Measurements from ENCODE around the gene SHOX.

DNA sequence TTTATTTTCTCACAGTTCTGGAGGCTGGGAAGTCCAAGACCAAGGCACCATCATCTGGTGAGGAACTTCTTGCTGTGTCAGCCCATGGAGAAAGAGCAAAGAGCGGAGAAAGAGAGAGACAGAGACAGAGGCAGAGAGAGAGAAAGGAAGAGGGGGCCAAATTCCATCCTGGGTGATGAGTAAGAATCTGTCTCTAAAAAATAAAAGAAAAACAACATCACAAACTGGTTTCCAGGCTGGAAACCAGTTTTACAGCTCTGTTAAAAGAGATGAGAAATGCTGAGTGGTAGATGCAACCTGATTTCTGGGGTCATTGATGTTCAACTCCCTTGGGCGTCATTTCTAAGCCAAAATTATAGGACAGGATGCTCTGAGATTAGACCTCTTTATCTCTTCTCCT is 72.9 kb downstream of the SHOX start:
- TF ChIP-seq, protein P1, sequence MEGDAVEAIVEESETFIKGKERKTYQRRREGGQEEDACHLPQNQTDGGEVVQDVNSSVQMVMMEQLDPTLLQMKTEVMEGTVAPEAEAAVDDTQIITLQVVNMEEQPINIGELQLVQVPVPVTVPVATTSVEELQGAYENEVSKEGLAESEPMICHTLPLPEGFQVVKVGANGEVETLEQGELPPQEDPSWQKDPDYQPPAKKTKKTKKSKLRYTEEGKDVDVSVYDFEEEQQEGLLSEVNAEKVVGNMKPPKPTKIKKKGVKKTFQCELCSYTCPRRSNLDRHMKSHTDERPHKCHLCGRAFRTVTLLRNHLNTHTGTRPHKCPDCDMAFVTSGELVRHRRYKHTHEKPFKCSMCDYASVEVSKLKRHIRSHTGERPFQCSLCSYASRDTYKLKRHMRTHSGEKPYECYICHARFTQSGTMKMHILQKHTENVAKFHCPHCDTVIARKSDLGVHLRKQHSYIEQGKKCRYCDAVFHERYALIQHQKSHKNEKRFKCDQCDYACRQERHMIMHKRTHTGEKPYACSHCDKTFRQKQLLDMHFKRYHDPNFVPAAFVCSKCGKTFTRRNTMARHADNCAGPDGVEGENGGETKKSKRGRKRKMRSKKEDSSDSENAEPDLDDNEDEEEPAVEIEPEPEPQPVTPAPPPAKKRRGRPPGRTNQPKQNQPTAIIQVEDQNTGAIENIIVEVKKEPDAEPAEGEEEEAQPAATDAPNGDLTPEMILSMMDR (conservative IDR thresholded peaks at IDR 0.05 in 1 of 2, IDR thresholded peaks at IDR 0.05 in 1 of 2; ENCODE audit: extremely low read depth in 1 of 2, insufficient read depth in 1 of 2, low read depth in 1 of 2, low read length in 2 of 2) = no peak
- TF ChIP-seq EZH2 (IDR thresholded peaks at IDR 0.05; ENCODE audit: borderline replicate concordance, low read length) = no peak
